GM12878 (cell line): ENCODE measurements around the gene TXNIP. TPM values are rescaled to one million over a fixed set of nuclear protein-coding genes. Genes with fewer than 3 reads are reported as not detected.

Experiments used
- ATAC-seq: fragments of 200-7000 bp; cut with Tn5 transposase; 3 replicates; pipeline ENCODE4 v1.9.1; 2020; ENCODE audit warnings: mild to moderate bottlenecking, moderate library complexity
- BruUV-seq: library from RNA; stranded (reverse); fragments of 400-500 nt; replicated peaks from 2 replicates; lab custom pipeline; 2021; lab: Mats Ljungman, UMichigan
- CTCF ChIA-PET: fragments of 300-600 bp; sonication (Branson Sonifier 250); formaldehyde crosslinking; extraction: SDS; loops from one replicate; lab custom pipeline; 2021; ENCODE audit warnings: inconsistent platforms; lab: Yijun Ruan, JAX
- POLR2A ChIA-PET: fragments of 350-600 bp; formaldehyde crosslinking; extraction: SDS; loops from one replicate; lab custom pipeline; 2021; ENCODE audit warnings: inconsistent platforms; lab: Charles Lee
- RAD21 ChIA-PET: fragments of 300-600 bp; sonication (Branson Sonifier 250); formaldehyde crosslinking; loops from one replicate; lab custom pipeline; 2023; ENCODE audit warnings: antibody characterized with exemption; ENCODE audit not compliant: unreplicated experiment; lab: Charles Lee
- SMC1A ChIA-PET: fragments of 300-600 bp; sonication (Branson Sonifier 250); formaldehyde crosslinking; loops from one replicate; lab custom pipeline; 2023; ENCODE audit not compliant: unreplicated experiment, uncharacterized antibody; lab: Charles Lee
- DNase-seq: peaks from one replicate; pipeline ENCODE4 v3.0.0-alpha.2; 2011; ENCODE audit warnings: low read depth, low spot score
- FAIRE-seq: peaks from 3 replicates; lab custom pipeline; 2011; peaks lifted over from hg19 to GRCh38; lab: Jason Lieb, UNC
- H2AFZ ChIP-seq: 2 replicates; pipeline ENCODE4 v1.6.0; 2011; ENCODE audit warnings: low read depth, low read length, control low read depth; ENCODE audit not compliant: control insufficient read depth
- H3K27ac ChIP-seq: 2 replicates; pipeline ENCODE4 v1.5.1; 2011; ENCODE audit warnings: control low read depth; ENCODE audit not compliant: control insufficient read depth, insufficient read depth
- H3K27me3 ChIP-seq, 2 experiments: replicated peaks in 1 of 2; 2 replicates each; pipeline versions ENCODE4 v1.6.0 to v1.6.1; 2011; ENCODE audit warnings: low read length in 1 of 2; ENCODE audit not compliant: control insufficient read depth in 2 of 2, insufficient read depth in 2 of 2
- H3K36me3 ChIP-seq, 2 experiments: 2 replicates each; pipeline ENCODE4 v1.5.1; 2011; ENCODE audit warnings: low read length in 1 of 2; ENCODE audit not compliant: control insufficient read depth in 2 of 2, insufficient read depth in 2 of 2
- H3K4me1 ChIP-seq: 2 replicates; pipeline ENCODE4 v1.6.1; 2011; ENCODE audit warnings: mild to moderate bottlenecking, low read length, moderate library complexity, mixed read lengths; ENCODE audit not compliant: control insufficient read depth, insufficient read depth
- H3K4me2 ChIP-seq: 2 replicates; pipeline ENCODE4 v1.6.0; 2011; ENCODE audit warnings: control low read depth; ENCODE audit not compliant: control insufficient read depth, insufficient read depth
- H3K4me3 ChIP-seq: fragments of 200-600 bp; sonication (generic); 2 replicates; pipeline ENCODE4 v1.5.1; 2016
- H3K79me2 ChIP-seq: 2 replicates; pipeline ENCODE4 v1.6.0; 2011; ENCODE audit warnings: low read length; ENCODE audit not compliant: control insufficient read depth, insufficient read depth
- H3K9ac ChIP-seq: 2 replicates; pipeline ENCODE4 v1.8.0; 2011; ENCODE audit warnings: low read length, control low read depth, mixed read lengths; ENCODE audit not compliant: control insufficient read depth, insufficient read depth
- H3K9me3 ChIP-seq: replicated peaks from 3 replicates; pipeline ENCODE4 v1.5.1; 2011; ENCODE audit warnings: mild to moderate bottlenecking, low read length; ENCODE audit not compliant: control insufficient read depth, insufficient read depth
- H4K20me1 ChIP-seq: 2 replicates; pipeline ENCODE4 v1.6.0; 2011; ENCODE audit not compliant: control insufficient read depth, insufficient read depth
- ATF7 ChIP-seq: fragments of 450-650 bp; IDR thresholded peaks from 2 replicates; pipeline ENCODE4 v1.6.1; 2016; ENCODE audit warnings: low read depth, mild to moderate bottlenecking
- CUX1 ChIP-seq: IDR thresholded peaks from 2 replicates; pipeline ENCODE4 v1.6.1; 2012; ENCODE audit warnings: improper control_type of control experiment, low read depth, low read length; ENCODE audit not compliant: insufficient replicate concordance
- DPF2 ChIP-seq: fragments of 450-650 bp; IDR thresholded peaks from 2 replicates; pipeline ENCODE4 v1.6.1; 2017; ENCODE audit warnings: mild to moderate bottlenecking
- E2F4 ChIP-seq: IDR thresholded peaks from 2 replicates; pipeline ENCODE4 v1.6.1; 2012; ENCODE audit warnings: low read depth, low read length, improper control_type of control experiment
- EED ChIP-seq: sonication (generic); IDR thresholded peaks from 2 replicates; pipeline ENCODE4 v1.6.1; 2016; ENCODE audit warnings: antibody characterized with exemption, low read depth
- FOXK2 ChIP-seq: fragments of 450-650 bp; IDR thresholded peaks from 2 replicates; pipeline ENCODE4 v1.6.1; 2017; ENCODE audit warnings: mild to moderate bottlenecking, moderate library complexity
- HCFC1 ChIP-seq: fragments of 150-350 bp; IDR thresholded peaks from 2 replicates; pipeline ENCODE4 v1.6.1; 2014; ENCODE audit warnings: low read length
- IKZF1 ChIP-seq: fragments of 450-650 bp; conservative IDR thresholded peaks from 2 replicates; pipeline ENCODE4 v1.6.1; 2017; ENCODE audit warnings: antibody characterized with exemption, mild to moderate bottlenecking
- KDM1A ChIP-seq: fragments of 200-600 bp; sonication (generic); IDR thresholded peaks from 2 replicates; pipeline ENCODE4 v1.6.1; 2016; ENCODE audit warnings: borderline replicate concordance
- MEF2B ChIP-seq: fragments of 450-650 bp; IDR thresholded peaks from 2 replicates; pipeline ENCODE4 v1.6.1; 2018; ENCODE audit warnings: mild to moderate bottlenecking, moderate library complexity; ENCODE audit not compliant: partially characterized antibody, poor library complexity, severe bottlenecking
- PKNOX1 ChIP-seq: fragments of 450-650 bp; IDR thresholded peaks from 2 replicates; pipeline ENCODE4 v1.6.1; 2016; ENCODE audit warnings: mild to moderate bottlenecking
- POLR2AphosphoS5 ChIP-seq: IDR thresholded peaks from 2 replicates; pipeline ENCODE4 v1.6.1; 2011; ENCODE audit warnings: mild to moderate bottlenecking, low read length, inconsistent platforms
- RELA ChIP-seq: fragments of 450-650 bp; IDR thresholded peaks from 2 replicates; pipeline ENCODE4 v1.8.0; 2014; ENCODE audit warnings: borderline replicate concordance; ENCODE audit not compliant: partially characterized antibody
- RUNX3 ChIP-seq: IDR thresholded peaks from 2 replicates; pipeline ENCODE4 v1.6.1; 2012; ENCODE audit warnings: low read length, inconsistent platforms
- SIN3A ChIP-seq: IDR thresholded peaks from 2 replicates; pipeline ENCODE4 v1.6.1; 2012; ENCODE audit warnings: low read depth, low read length, improper control_type of control experiment
- TAF1 ChIP-seq: IDR thresholded peaks from 2 replicates; pipeline ENCODE4 v1.6.1; 2011; ENCODE audit warnings: mild to moderate bottlenecking, low read depth, low read length, borderline replicate concordance
- ZNF24 ChIP-seq: fragments of 450-650 bp; IDR thresholded peaks from 2 replicates; pipeline ENCODE4 v1.6.1; 2017; ENCODE audit warnings: antibody characterized with exemption, mild to moderate bottlenecking
- WGBS: methylation state at CpG from one replicate; pipeline ENCODE4 v1.1.6; 2016; ENCODE audit warnings: low lambda C conversion rate; ENCODE audit not compliant: insufficient replicate concordance, insufficient coverage; ENCODE audit errors: missing lambda C conversion rate; 5-methylcytosine and 5-hydroxymethylcytosine counted together
- in situ Hi-C: fragments of 300-500 bp; cut with MboI; formaldehyde crosslinking; loops from 9 replicates; pipeline ENCODE4 v1.14.3; 2018; ENCODE audit warnings: mixed read lengths
- intact Hi-C: fragments of 100-400 bp; cut with micrococcal nuclease; formaldehyde crosslinking; loops from one replicate; pipeline ENCODE4 v1.14.2; 2022; ENCODE audit not compliant: unreplicated experiment
- polyA plus RNA-seq, 11 experiments: library from polyadenylated mRNA; depleted of rRNA in 4 of 11; unstranded in 6 of 11; stranded (reverse) in 5 of 11; fragments of >200 nt; fragmentation: Nextera tagmentation in 4 of 11; fragmentation: Illumina TruSeq in 1 of 11; extraction: Ambion mirVana in 4 of 11; extraction: Trizol in 1 of 11; gene quantifications; 1 replicate in 1 of 11; 2 replicates in 10 of 11; pipeline versions ENCODE4 v1.2.1 to v1.2.3, GENCODE V29; 2011 to 2016; ENCODE audit warnings: inconsistent platforms in 2 of 11, missing spikeins in 2 of 11, low read depth in 1 of 11
- total RNA-seq, 4 experiments: library from RNA; depleted of rRNA in 3 of 4; stranded (reverse); fragments of >200 nt in 3 of 4; fragmentation: Illumina TruSeq in 1 of 4; extraction: Trizol in 1 of 4; gene quantifications; 2 replicates each; pipeline versions ENCODE4 v1.2.1 to v1.2.3, GENCODE V29; 2013 to 2021

Gene TXNIP
- total and polyA plus RNA-seq, 10 of the 15 experiments (the other 5 are each of a cell fraction or from before 2014, with no cell fraction given), result 48.7 to 133 (median 107) TPM

- TSS peak; percentile 99 for BruUV-seq
- ChIA-PET CTCF (interaction anchor here (0.7 to 12.2 kb wide), 8 partner anchors 10 to 152 kb away, joined by 3 to 196 read pairs (median 4); partner anchors contain the start of genes ANKRD34A, LIX1L, NUDT17 and POLR3GL), POLR2A (interaction anchor here (0.5 to 4.1 kb wide), 9 partner anchors 8 to 139 kb away, joined by 3 to 82 read pairs (median 8); partner anchors contain the start of genes ANKRD34A, LIX1L, PIAS3 and POLR3GL), RAD21 (interaction anchor here (0.9 to 7.4 kb wide), 5 partner anchors 10 to 39 kb away, joined by 3 to 100 read pairs (median 6); partner anchors contain the start of gene LIX1L), SMC1A (interaction anchor here (0.6 to 12.5 kb wide), 6 partner anchors 8 to 118 kb away, joined by 3 to 244 read pairs (median 5); partner anchors contain the start of gene POLR3GL)
- FAIRE-seq, result no peak
- Histone ChIP-seq H3K9ac (peak overlapping the region; percentile 75), H2AFZ (peak overlapping the region; percentile 77), H3K79me2 (peaks cover 15% of the 10 kb centered on the region), H3K27me3 (no peaks in the 10 kb centered on the region), H3K4me3 (peak overlapping the region; percentile 81), H3K4me1 (peaks cover 8% of the 10 kb centered on the region), H3K4me2 (peak overlapping the region; percentile 86), H4K20me1 (no peaks in the 10 kb centered on the region), H3K9me3 (no peaks in the 10 kb centered on the region), H3K27ac (peak overlapping the region; percentile 82), H3K36me3 (peaks cover 0 to 3% of the 10 kb centered on the region in 2 experiments; a peak in 2 of 4 replicates)
- intact Hi-C loops, result no loop called here
- ATAC-seq, result peak; percentile 63
- in situ Hi-C loops, result no loop called here
- 0% methylated on average over 12 of the region's 12 CpGs for WGBS
- DNase-seq, result no peak
- TF ChIP-seq PKNOX1 (0 out of 2 replicates have a peak, but pooled peaks have one; percentile 4), MEF2B (peak; percentile 74), POLR2AphosphoS5 (peak; percentile 80), HCFC1 (0 out of 2 replicates have a peak, but pooled peaks have one; percentile 25), KDM1A (no peak), CUX1 (no peak), SIN3A (peak; percentile 7; the same call in 1 of the 2 replicates), ZNF24 (no peak), E2F4 (no peak), TAF1 (peak; percentile 83), RELA (no peak), DPF2 (0 out of 2 replicates have a peak, but pooled peaks have one; percentile 60), RUNX3 (peak; percentile 21; the same call in 1 of the 2 replicates), IKZF1 (peak; percentile 30; the same call in 1 of the 2 replicates), ATF7 (peak; percentile 7; the same call in 1 of the 2 replicates), FOXK2 (peak; percentile 78), EED (peak; percentile 69)
These were observed 788 bp upstream of the TXNIP start for GRCh38 chr1:145997016-145997717.
